ENCODE results near the gene SLC44A3.

Gene SLC44A3

DNA sequence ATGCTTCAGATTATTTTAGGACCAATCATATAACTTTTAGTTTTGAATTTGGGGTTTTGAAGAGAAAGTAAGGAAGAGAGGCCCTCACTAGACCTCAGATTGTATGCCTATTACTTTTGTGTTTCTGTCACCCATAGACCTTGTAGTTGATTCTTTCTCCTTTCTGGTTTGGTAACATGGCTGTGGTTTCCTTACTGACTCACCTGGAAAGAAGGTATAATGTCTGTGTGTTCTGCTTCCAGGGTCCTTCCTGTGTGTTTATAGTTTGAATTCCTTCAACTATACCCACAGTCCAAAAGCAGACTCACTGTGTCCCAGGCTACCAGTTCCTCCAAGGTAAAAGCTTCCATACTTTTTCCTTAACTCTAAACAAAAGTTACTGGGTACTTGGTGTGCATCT, 8.1 kb downstream of the SLC44A3 start:
- TF ChIP-seq, protein P1, sequence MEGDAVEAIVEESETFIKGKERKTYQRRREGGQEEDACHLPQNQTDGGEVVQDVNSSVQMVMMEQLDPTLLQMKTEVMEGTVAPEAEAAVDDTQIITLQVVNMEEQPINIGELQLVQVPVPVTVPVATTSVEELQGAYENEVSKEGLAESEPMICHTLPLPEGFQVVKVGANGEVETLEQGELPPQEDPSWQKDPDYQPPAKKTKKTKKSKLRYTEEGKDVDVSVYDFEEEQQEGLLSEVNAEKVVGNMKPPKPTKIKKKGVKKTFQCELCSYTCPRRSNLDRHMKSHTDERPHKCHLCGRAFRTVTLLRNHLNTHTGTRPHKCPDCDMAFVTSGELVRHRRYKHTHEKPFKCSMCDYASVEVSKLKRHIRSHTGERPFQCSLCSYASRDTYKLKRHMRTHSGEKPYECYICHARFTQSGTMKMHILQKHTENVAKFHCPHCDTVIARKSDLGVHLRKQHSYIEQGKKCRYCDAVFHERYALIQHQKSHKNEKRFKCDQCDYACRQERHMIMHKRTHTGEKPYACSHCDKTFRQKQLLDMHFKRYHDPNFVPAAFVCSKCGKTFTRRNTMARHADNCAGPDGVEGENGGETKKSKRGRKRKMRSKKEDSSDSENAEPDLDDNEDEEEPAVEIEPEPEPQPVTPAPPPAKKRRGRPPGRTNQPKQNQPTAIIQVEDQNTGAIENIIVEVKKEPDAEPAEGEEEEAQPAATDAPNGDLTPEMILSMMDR (IDR thresholded peaks at IDR 0.05; ENCODE audit: low read length), result no peak
- TF ChIP-seq EZH2 (optimal IDR thresholded peaks at IDR 0.05; ENCODE audit: low read depth, low read length) (no peak), EZH2phosphoT487 (IDR thresholded peaks at IDR 0.05; ENCODE audit: low read length) (no peak)
- Histone ChIP-seq H3K27me3 (replicated peaks; ENCODE audit: insufficient read depth, low read length) (no peaks in the 10 kb centered on the region), H3K4me3 (ENCODE audit: low read length) (no peak overlapping the region), H3K9me2 (replicated peaks; ENCODE audit: insufficient read depth, low read length) (no peaks in the 10 kb centered on the region), H3K4me1 (ENCODE audit: low read length) (no peaks in the 10 kb centered on the region), H3K36me3 (replicated peaks; ENCODE audit: insufficient read depth, low read length) (no peaks in the 10 kb centered on the region), H3F3A (ENCODE audit: insufficient read depth, low read length) (no peaks in the 10 kb centered on the region), H3K9ac (ENCODE audit: low read length) (no peak overlapping the region), H4K20me1 (ENCODE audit: insufficient read depth, low read length) (no peaks in the 10 kb centered on the region), H3K79me2 (ENCODE audit: low read length) (no peaks in the 10 kb centered on the region), H3K4me2 (ENCODE audit: low read depth, low read length) (no peak overlapping the region), H3K9me3 (replicated peaks; ENCODE audit: insufficient read depth, low read length) (no peaks in the 10 kb centered on the region), H2AFZ (ENCODE audit: low read length) (no peak overlapping the region), H3K27ac (ENCODE audit: low read length) (no peak overlapping the region)
- DNase-seq, result no peak

DNA sequence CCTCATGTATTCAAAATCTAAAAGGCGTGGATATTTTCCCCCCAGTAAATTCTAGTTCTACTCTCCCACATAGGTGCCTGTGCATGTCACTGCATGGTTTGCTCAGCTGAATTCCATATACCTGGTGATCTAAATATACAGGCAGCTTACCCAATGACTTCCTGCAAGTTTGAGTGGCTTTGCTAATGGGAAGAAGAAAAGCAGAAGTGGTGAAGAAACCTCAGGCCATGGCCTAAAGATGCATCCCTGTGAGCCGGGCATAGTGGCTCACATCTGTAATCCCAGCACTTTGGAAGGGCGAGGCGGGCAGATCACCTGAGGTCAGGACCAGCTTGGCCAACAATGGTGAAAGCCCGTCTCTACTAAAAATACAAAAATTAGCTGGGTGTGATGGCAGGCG, 11.5 kb downstream of the SLC44A3 start:
- Histone ChIP-seq H3K9me2 (replicated peaks; ENCODE audit: insufficient read depth, low read length) (no peaks in the 10 kb centered on the region), H3K4me2 (ENCODE audit: low read depth, low read length) (no peak overlapping the region), H3K27ac (ENCODE audit: low read length) (no peak overlapping the region), H3K9ac (ENCODE audit: low read length) (no peak overlapping the region), H4K20me1 (ENCODE audit: insufficient read depth, low read length) (no peaks in the 10 kb centered on the region), H2AFZ (ENCODE audit: low read length) (no peak overlapping the region), H3K4me1 (ENCODE audit: low read length) (no peaks in the 10 kb centered on the region), H3K79me2 (ENCODE audit: low read length) (no peaks in the 10 kb centered on the region), H3K27me3 (replicated peaks; ENCODE audit: insufficient read depth, low read length) (no peaks in the 10 kb centered on the region), H3K36me3 (replicated peaks; ENCODE audit: insufficient read depth, low read length) (no peaks in the 10 kb centered on the region), H3F3A (ENCODE audit: insufficient read depth, low read length) (no peaks in the 10 kb centered on the region), H3K4me3 (ENCODE audit: low read length) (no peak overlapping the region), H3K9me3 (replicated peaks; ENCODE audit: insufficient read depth, low read length) (no peaks in the 10 kb centered on the region)
- TF ChIP-seq EZH2phosphoT487 (IDR thresholded peaks at IDR 0.05; ENCODE audit: low read length) (no peak), EZH2 (optimal IDR thresholded peaks at IDR 0.05; ENCODE audit: low read depth, low read length) (no peak)
- TF ChIP-seq, protein P1 (IDR thresholded peaks at IDR 0.05; ENCODE audit: low read length), result no peak
- DNase-seq, result no peak

DNA sequence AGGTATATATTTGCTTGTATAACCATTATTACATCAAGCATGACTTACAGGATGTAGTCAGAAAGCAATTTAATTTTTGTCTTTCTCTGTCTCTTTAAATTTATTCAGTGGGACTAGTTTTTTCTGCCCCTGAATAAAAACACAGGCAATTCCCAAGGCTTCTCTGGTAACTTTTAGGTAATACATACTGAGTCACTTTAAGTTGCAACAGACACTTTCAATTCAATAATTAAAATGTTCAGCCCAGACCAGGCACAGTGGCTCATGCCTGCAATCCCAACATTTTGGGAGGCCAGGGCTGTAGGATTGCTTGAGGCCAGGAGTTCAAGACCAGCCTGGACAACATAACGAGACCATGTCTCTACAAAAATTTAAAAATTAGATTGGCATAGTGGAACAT, 12.3 kb downstream of the SLC44A3 start:
- Histone ChIP-seq H3K9me3 (replicated peaks; ENCODE audit: insufficient read depth, low read length) (no peaks in the 10 kb centered on the region), H2AFZ (ENCODE audit: low read length) (no peak overlapping the region), H3K4me1 (ENCODE audit: low read length) (no peaks in the 10 kb centered on the region), H3K9me2 (replicated peaks; ENCODE audit: insufficient read depth, low read length) (no peaks in the 10 kb centered on the region), H3K4me3 (ENCODE audit: low read length) (no peak overlapping the region), H3K4me2 (ENCODE audit: low read depth, low read length) (no peak overlapping the region), H3K27ac (ENCODE audit: low read length) (no peak overlapping the region), H3K9ac (ENCODE audit: low read length) (no peak overlapping the region), H3K79me2 (ENCODE audit: low read length) (no peaks in the 10 kb centered on the region), H4K20me1 (ENCODE audit: insufficient read depth, low read length) (no peaks in the 10 kb centered on the region), H3K27me3 (replicated peaks; ENCODE audit: insufficient read depth, low read length) (no peaks in the 10 kb centered on the region), H3K36me3 (replicated peaks; ENCODE audit: insufficient read depth, low read length) (no peaks in the 10 kb centered on the region), H3F3A (ENCODE audit: insufficient read depth, low read length) (no peaks in the 10 kb centered on the region)
- no peak for TF ChIP-seq EZH2 (optimal IDR thresholded peaks at IDR 0.05; ENCODE audit: low read depth, low read length)
- TF ChIP-seq EZH2phosphoT487 (IDR thresholded peaks at IDR 0.05; ENCODE audit: low read length), result no peak
- TF ChIP-seq, protein P1 (IDR thresholded peaks at IDR 0.05; ENCODE audit: low read length), result no peak
- no peak for DNase-seq
